Kidney epithelial cell (primary cell): Measurements from ENCODE around the gene IL1B. TPM values are rescaled to one million over a fixed set of nuclear protein-coding genes. Genes with fewer than 3 reads are reported as not detected.

ENCODE experiments used
- DNase-seq: peaks from one replicate; pipeline ENCODE4 v3.0.0-alpha.2; 2010; ENCODE audit warnings: low read depth
- H3K27me3 ChIP-seq: 2 replicates; pipeline ENCODE4 v1.6.0; 2011; ENCODE audit warnings: low read length; ENCODE audit not compliant: control insufficient read depth, insufficient read depth
- H3K36me3 ChIP-seq: 2 replicates; pipeline ENCODE4 v1.5.1; 2011; ENCODE audit warnings: low read length; ENCODE audit not compliant: control insufficient read depth, insufficient read depth
- H3K4me3 ChIP-seq: 2 replicates; pipeline ENCODE4 v1.5.1; 2011; ENCODE audit warnings: low read depth, mild to moderate bottlenecking, control low read depth, low read length
- CTCF ChIP-seq: IDR thresholded peaks from 2 replicates; pipeline ENCODE4 v1.5.1; 2011; ENCODE audit warnings: mild to moderate bottlenecking, moderate library complexity, low read length, control low read depth, inconsistent platforms; ENCODE audit not compliant: insufficient read depth, poor library complexity, severe bottlenecking
- total RNA-seq: library from RNA; depleted of rRNA; stranded (reverse); fragments of >200 nt; gene quantifications from 2 replicates; pipeline ENCODE4 v1.2.3, GENCODE V29; 2015

Gene IL1B
- total RNA-seq, 1 donor from 2014 or later: 0.13 TPM

DNA sequence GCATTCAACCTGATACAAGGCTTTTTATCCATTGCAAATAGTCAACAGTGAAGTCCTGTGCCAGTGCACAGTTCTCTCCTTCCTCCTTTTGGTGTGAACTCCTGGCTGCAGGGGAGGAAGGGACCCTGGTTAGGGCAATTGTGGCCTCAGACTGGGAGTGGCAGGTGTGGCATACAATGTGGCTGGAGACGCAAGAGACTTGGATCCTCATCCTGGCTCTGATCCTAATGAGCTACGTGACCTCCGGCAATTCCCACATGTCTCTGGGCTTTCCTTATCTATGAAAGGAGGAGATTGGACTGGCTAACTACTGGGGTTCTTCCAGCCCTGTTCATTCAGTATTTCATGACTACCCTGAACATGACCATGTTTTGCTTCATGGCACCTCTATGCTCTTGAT lies 41.7 kb downstream of the IL1B start:
- Histone ChIP-seq H3K27me3 (no peaks in the 10 kb centered on the region), H3K36me3 (no peaks in the 10 kb centered on the region), H3K4me3 (no peak overlapping the region)
- TF ChIP-seq CTCF: no peak
- no peak for DNase-seq

DNA sequence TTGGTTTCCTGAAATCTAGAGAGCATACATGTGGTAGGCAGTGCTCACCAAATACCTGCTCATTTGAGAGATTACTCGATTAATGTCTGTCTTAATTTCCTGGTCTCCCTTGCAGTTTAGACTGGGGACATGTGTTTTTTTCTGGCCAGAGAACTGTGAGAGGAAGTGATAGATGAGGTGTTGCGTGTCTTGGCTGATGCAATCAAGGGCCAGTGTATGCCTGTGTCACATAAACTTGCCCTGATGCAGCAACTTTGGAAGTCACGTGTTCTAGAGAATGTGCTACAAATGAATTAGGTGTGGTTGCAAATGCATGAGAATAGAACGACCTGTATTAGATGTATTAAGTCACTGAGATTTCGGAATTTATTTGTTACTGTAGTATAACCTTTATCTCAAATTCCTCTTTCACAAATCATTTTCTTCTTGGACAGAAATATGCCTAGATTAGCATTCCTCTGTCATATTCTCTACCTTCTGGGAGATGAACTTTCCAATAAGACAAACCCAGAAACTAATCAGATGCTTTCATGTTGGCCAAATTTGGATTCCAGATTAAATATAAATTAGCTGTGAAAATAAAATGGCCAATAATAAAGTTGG lies 42.3 kb downstream of the IL1B start:
- TF ChIP-seq CTCF: no peak
- Histone ChIP-seq H3K27me3 (no peaks in the 10 kb centered on the region), H3K4me3 (no peak overlapping the region), H3K36me3 (no peaks in the 10 kb centered on the region)
- DNase-seq: no peak

- no peak for TF ChIP-seq CTCF
- DNase-seq: no peak
- Histone ChIP-seq H3K4me3 (no peak overlapping the region), H3K36me3 (no peaks in the 10 kb centered on the region), H3K27me3 (no peaks in the 10 kb centered on the region)
Measured at GRCh38 chr2:112793449-112793978, 43.1 kb downstream of the IL1B start.

GRCh38 chr2:112792419-112792818 lies 44.2 kb downstream of the IL1B start:
- no peaks in the 10 kb centered on the region for H3K36me3 ChIP-seq
- no peak overlapping the region for H3K4me3 ChIP-seq
- no peak for TF ChIP-seq CTCF
- no peaks in the 10 kb centered on the region for H3K27me3 ChIP-seq
- DNase-seq: no peak

DNA sequence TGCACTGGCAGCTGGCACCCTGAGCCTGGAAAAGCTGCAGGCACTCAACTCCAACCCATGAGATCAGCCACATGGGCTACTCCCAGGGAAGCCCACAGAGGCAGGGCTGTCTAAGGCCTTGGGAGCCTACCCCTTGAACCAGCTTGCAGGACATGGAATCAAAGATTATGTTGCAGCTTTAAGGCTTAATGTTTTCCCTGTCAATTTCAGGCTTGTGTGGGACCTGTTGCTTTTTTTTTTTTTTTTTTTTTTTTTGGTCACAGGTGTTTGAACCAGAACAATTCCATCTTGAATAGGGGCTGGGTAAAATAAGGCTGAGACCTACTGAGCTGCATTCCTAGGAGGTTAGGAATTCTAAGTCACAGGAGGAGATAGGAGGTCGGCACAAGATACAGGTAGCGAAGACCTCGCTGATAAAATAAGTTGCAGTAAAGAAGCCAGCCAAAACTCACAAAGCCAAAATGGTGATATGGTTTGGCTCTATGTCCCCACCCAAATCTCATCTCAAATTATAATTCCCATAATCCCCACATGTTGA lies 44.8 kb downstream of the IL1B start:
- DNase-seq: no peak
- Histone ChIP-seq H3K27me3 (no peaks in the 10 kb centered on the region), H3K4me3 (no peak overlapping the region), H3K36me3 (no peaks in the 10 kb centered on the region)
- TF ChIP-seq CTCF: no peak

GRCh38 chr2:112791019-112791418 lies 45.6 kb downstream of the IL1B start:
- Histone ChIP-seq H3K27me3 (no peaks in the 10 kb centered on the region), H3K36me3 (no peaks in the 10 kb centered on the region), H3K4me3 (no peak overlapping the region)
- TF ChIP-seq CTCF: no peak
- no peak for DNase-seq
